ENCODE data around the gene MUC4.

DNA sequence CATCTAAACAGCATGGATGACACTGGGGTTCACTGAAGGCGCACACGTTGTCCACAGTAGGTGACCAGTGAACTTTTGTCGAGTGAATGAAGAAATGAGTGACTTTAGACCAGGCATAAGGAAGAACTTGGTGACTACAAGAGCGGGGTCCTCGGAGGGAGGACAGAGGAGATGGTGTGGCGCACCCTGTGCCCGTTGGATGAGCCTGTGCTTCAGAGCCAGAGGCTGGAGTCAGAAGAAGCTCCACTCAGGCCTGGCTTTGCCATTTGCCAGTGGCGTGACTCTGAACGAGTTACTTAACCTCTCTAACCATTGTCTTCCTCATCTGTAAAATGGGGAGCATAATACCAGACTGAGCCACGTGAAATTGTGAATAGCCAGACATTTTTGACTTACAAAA, 42.2 kb downstream of the MUC4 start:
- TF ChIP-seq POLR2AphosphoS5 (IDR thresholded peaks at IDR 0.05; ENCODE audit: borderline replicate concordance, low read depth, low read length) (no peak), EZH2 (IDR thresholded peaks at IDR 0.05) (no peak), FOXP2 (optimal IDR thresholded peaks at IDR 0.05; ENCODE audit: control extremely low read depth, extremely low read length, insufficient read depth) (no peak)

All from SK-N-MC (cell line).